ENCODE measurements around the gene WDPCP.
A peak's percentile ranks its signal among the peaks of the same experiment; 100 is the strongest.
"Not testable (repeated sequence)": the region's sequence is repeated elsewhere in the genome, so short reads cannot be mapped to it uniquely, and the experiment has no call there.

The WDPCP gene

GRCh38 chr2:63438181-63438580 lies 150.1 kb downstream of the WDPCP start:
- no peak for DNase-seq

DNA sequence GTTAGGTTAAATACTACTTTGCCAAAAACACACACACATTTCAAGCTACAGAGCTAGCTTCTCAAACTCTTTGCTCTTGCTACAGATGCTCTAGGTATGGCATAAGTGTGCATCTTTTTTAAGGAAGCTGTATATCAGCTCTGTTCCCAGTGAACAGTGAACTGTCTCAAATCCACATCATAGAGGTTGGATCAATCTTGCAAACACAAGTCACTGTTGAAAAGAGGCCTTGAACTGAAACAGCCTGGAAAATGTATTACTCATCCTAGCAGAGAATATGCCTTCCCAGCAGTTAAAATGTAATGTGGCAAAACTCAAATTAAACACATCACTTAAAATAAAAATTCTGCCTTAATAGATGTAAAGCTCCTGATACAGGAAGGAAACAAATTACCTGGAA lies 151.8 kb downstream of the WDPCP start:
- DNase-seq = no peak

GRCh38 chr2:63435070-63435469 lies 153.2 kb downstream of the WDPCP start:
- DNase-seq = no peak

DNA sequence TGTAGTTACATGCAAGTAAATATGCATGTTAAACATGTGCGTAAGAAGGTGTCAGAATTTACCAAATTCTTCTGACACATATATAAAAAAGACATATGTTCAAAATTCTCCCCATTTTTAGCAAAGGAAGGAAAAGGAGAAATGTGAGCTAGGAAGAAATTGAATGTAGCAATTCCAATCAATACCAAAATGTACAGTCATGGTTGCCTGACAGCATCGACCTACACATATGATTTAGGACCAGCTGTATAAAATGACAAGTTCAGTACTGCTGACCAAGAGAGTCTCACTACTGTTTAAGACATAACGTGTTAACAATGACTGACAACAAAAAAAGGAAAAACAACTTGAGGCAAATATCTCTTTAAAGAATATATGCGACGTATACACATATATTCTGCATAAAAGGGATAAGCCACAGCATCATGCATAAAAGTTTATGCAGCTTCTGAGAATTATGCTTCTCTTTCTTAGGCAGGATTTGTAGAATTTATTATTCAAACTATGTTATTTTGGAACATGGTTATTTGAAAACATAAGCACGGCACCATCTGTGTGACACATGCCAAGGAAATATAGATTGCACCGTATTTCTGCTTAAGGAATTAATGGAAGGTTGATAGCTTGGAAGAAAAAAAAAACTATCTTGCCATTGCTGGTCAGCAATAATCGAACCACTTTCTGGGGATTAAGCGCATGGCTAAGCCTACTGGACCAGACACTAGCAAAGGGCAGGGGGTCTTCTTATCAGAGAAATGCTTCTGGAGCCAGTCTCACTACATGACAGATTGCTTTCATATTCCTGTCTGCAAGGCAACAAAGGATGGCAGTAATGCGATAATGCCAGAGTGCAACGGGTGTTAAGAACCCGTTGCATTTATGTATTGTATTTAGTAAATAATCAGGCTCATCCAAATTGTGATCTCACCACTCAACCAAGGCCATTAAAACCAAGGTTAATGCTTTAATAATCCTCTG lies 154.0 kb downstream of the WDPCP start:
- no peak for DNase-seq

DNA sequence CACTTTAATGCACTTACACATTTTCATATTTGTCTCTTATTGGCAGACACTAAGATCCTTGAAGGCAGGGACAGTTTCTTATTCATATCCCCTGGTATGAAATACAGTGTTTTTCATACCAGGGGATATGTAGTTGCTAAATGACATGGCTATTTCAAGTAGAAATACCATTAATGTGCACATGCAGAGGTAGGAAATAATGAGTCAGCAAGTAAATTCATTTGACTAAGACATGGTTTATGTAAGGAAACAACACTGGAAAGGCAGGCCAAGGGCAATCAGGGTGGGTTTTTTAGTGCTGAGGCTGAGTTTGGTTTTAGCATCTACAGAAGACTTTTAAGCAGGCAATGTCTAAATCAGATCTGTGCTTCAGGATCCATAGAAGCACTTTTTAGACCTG lies 155.9 kb downstream of the WDPCP start:
- no peak for DNase-seq

DNA sequence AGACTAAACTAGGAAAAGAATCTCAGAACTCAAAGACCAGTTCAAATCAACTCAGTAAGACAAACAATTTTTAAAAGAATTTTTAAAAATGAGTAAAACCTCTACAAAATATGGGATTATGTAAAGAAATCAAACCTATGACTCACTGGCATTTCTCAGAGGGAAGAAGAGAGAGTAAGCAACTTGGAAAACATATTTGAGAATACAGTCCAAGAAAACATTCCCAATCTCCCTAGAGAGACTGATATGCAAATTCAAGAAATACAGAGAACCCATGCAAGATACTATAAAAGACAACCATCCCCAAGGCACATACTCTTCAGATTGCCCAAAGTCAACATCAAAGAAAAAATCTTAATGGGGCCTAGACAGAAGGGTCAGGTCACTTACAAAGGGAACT lies 162.7 kb downstream of the WDPCP start:
- DNase-seq = no peak

- DNase-seq = no peak
Observed at GRCh38 chr2:63425079-63425416, 163.2 kb downstream of the WDPCP start.

GRCh38 chr2:63424329-63425078 lies 163.8 kb downstream of the WDPCP start:
- DNase-seq = peak; percentile 50

DNA sequence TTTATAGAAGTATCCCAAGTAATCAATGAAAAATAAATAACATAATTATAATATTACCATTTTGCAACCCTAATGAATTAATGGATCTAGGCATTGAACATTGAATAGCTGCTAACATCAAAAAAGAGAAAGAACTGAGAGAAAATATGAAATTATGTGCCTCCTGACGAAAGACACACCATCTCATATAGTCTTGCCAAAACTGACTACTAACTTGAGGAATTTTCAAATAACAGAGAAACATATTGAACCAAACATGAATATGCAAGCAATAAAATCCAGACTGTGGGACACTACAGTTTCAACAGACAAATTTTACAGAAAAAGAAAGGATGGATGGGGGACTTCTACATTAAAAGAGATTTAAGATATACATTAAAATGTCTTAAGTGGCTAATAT lies 165.7 kb downstream of the WDPCP start:
- DNase-seq = no peak

DNA sequence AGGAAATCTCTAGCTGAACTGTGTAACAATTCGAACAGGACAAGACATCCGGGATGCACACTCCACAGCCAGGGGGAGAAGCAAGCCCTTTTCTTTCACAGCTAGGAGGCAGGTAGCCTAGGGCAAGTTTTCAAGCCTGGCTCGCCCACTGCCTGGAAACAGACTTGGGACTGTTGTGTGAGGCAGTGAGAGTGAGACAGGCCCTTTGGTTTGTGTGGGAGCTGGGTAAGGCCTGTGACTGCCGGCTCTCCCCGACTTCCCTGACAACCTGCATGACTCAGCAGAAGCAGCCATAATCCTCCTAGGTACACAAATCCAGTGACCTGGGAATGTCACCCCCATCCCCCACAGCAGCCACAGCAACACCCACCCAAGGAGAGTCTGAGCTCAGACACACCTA lies 179.7 kb downstream of the WDPCP start:
- DNase-seq = no peak

DNA sequence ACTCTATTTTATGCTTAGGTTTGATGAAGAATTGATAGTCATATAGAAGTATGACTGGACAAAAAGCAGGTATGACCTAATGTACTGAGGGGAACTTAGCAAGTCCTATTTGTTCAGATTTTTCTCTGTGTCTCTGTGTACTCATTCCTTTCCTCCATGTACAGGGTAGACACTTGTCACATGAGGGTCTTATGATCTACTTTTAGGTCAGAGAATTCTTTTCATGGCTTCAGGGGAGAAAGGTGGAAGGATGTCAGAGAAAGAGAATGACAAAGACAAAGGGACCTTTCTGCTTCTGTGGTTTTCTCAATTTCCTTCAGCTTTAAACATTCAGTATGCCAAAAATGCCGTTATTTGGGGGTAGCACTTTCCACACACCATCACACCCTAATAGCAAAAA lies 181.6 kb downstream of the WDPCP start:
- no peak for DNase-seq

GRCh38 chr2:63403820-63404219 lies 184.5 kb downstream of the WDPCP start:
- DNase-seq = no peak

- DNase-seq = not testable (repeated sequence)
Observed at GRCh38 chr2:63402889-63403288, 185.4 kb downstream of the WDPCP start.

DNA sequence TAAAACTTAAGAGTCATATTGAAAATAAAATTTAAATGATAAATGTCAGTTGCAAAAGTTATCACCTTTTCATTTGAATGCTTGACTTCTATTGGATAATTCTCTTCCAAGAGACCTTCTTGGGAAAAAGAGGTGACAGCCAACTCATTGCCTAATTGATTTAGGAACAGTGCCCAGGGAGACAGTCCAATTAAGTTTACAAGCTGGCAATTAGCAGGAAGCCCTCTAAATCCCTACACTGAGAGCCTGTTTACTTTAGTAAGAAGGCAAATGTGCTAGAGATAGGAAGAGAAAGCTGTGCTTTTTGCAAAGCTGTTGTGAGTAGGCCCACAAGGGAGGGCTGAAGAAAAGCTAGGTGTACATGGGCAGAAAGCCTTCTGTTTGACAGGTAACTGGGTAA lies 189.1 kb downstream of the WDPCP start:
- DNase-seq = no peak

GRCh38 chr2:63379451-63379850 lies 208.8 kb downstream of the WDPCP start:
- DNase-seq = no peak

DNA sequence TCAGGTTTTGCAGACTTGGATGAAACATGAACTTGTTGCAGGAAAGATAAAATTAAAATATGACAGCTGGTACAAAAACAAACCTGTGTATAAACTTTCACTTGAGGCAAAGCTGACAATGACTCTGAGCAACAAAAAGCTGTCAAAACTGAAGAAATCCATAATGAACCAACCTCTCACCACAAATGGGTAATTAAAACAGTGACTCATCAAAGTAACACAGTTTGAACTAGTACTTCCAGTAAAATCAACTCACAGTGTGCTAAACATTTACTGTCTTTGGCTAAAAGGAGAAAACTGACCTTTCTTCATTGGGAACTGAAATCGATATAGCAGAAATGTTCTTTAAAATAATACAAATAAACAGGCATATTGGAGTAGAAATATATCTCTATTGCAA lies 209.7 kb downstream of the WDPCP start:
- DNase-seq = no peak

DNA sequence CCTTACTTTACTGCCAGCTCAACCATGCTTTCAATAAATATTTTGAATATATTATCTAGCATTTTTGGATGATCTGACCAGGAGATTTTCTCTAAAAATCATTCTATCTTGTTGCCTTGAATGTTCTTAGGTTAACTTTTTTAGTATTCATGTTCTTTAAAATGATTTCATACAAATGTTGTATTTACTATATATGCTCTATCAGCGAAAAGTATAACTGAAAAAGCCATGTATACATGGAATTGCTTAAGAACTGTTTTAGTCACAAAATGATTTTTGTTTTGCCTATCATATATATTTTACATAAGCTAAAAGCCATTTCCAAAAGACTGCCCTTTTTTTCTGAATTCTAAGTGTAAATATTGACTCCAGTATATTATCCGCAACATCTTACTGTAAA lies 213.9 kb downstream of the WDPCP start:
- DNase-seq = no peak

- DNase-seq = no peak
Observed at GRCh38 chr2:63372549-63372948, 215.7 kb downstream of the WDPCP start.

- DNase-seq = no peak
Observed at GRCh38 chr2:63369146-63369545, 219.1 kb downstream of the WDPCP start.

DNA sequence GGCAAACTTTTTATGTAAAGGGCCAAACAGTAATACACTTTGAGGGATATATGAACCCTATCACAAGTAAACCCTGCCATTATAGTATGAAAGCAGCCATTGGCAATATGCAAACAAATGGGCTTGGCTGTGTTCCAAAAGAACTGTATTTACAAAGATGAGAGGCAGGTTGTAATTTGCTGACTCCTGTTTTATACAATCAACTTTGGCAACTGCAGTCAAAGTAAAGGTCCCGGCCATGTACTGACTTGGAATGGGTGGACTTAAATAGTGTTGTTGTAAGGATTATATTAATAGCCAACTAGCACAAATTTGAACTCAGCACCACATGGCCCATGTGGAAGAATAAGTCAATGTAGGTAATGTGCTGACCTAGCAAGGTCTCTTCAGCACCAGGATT lies 223.4 kb downstream of the WDPCP start:
- DNase-seq = no peak

DNA sequence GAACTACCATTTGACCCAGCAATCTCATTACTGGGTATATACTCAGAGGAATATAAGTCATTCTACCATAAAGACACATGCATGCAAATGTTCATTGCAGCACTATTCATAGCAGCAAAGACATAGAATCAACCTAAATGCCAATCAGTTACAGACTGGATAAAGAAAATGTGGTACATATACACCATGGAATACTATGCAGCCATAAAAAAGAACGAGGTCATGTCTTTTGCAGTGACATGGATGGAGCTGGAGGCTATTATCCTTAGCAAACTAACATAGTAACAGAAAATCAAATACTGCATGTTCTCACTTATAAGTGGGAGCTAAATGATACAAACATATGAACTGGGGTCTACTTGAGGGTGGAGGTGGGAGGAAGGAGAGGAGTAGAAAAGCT lies 230.6 kb downstream of the WDPCP start:
- DNase-seq = not testable (repeated sequence)

GRCh38 chr2:63347361-63347760 lies 240.9 kb downstream of the WDPCP start:
- no peak for DNase-seq

GRCh38 chr2:63346411-63346810 lies 241.9 kb downstream of the WDPCP start:
- no peak for DNase-seq

GRCh38 chr2:63345285-63345633 lies 243.0 kb downstream of the WDPCP start:
- DNase-seq = no peak

Data from CD4-positive, alpha-beta T cell treated with Interleukin-4 for 4 hours (primary cell).